Common myeloid progenitor, CD34-positive (primary cell): ENCODE results near the gene MYO10. TPM values are rescaled to one million over a fixed set of nuclear protein-coding genes. Genes with fewer than 3 reads are reported as not detected.
"Not testable (repeated sequence)": the region's sequence is repeated elsewhere in the genome, so short reads cannot be mapped to it uniquely, and the experiment has no call there.

ENCODE experiments used
- CTCF ChIA-PET: fragments of 350-600 bp; sonication (Branson Sonifier 250); formaldehyde crosslinking; loops from one replicate; lab custom pipeline; 2021; ENCODE audit warnings: antibody characterized with exemption; lab: Charles Lee
- POLR2A ChIA-PET: fragments of 350-600 bp; sonication (Branson Sonifier 250); formaldehyde crosslinking; loops from one replicate; lab custom pipeline; 2021; ENCODE audit warnings: antibody characterized with exemption; lab: Charles Lee
- DNase-seq, 3 donors: peaks; one replicate each; pipeline versions ENCODE4 v3.0.0 to v3.0.0-alpha.2; 2013
- H3K27ac ChIP-seq, 2 experiments: 1 replicate in 1 of 2; 2 replicates in 1 of 2; pipeline ENCODE4 v1.7.0; 2013; ENCODE audit warnings: inconsistent platforms in 2 of 2, low read length in 2 of 2, mild to moderate bottlenecking in 2 of 2, low read depth in 1 of 2, moderate library complexity in 1 of 2; ENCODE audit not compliant: severe bottlenecking in 2 of 2, insufficient read depth in 1 of 2, poor library complexity in 1 of 2
- H3K27me3 ChIP-seq, 5 experiments: replicated peaks in 2 of 5; 1 replicate in 3 of 5; 2 replicates in 2 of 5; pipeline versions ENCODE4 v1.6.1 to v1.7.0; 2013; ENCODE audit warnings: low read length in 4 of 5, mild to moderate bottlenecking in 2 of 5, moderate library complexity in 2 of 5, inconsistent platforms in 1 of 5; ENCODE audit not compliant: insufficient read depth in 5 of 5, control insufficient read depth in 4 of 5
- H3K36me3 ChIP-seq, 4 experiments: 1 replicate in 2 of 4; 2 replicates in 2 of 4; pipeline versions ENCODE4 v1.6.1 to v1.7.0; 2013; ENCODE audit warnings: low read length in 3 of 4, control low read depth in 1 of 4, mild to moderate bottlenecking in 1 of 4; ENCODE audit not compliant: control insufficient read depth in 4 of 4, insufficient read depth in 4 of 4
- H3K4me1 ChIP-seq, 4 experiments: 1 replicate in 3 of 4; 2 replicates in 1 of 4; pipeline versions ENCODE4 v1.6.1 to v1.7.1; 2013; ENCODE audit warnings: low read length in 3 of 4, mild to moderate bottlenecking in 3 of 4, control low read depth in 1 of 4, inconsistent platforms in 1 of 4, moderate library complexity in 1 of 4; ENCODE audit not compliant: control insufficient read depth in 4 of 4, insufficient read depth in 4 of 4; ENCODE audit errors: control extremely low read depth in 1 of 4
- H3K4me3 ChIP-seq, 7 experiments: 1 replicate in 4 of 7; 2 replicates in 3 of 7; pipeline versions ENCODE4 v1.5.1 to v1.7.0; 2013; ENCODE audit warnings: mild to moderate bottlenecking in 7 of 7, low read length in 6 of 7, moderate library complexity in 6 of 7, inconsistent platforms in 2 of 7, low read depth in 2 of 7, control low read depth in 1 of 7; ENCODE audit not compliant: insufficient read depth in 4 of 7, control insufficient read depth in 1 of 7; ENCODE audit errors: extremely low read depth in 1 of 7
- H3K9me3 ChIP-seq, 5 experiments: 1 replicate in 4 of 5; 2 replicates in 1 of 5; pipeline versions ENCODE4 v1.6.1 to v1.7.1; 2013; ENCODE audit warnings: low read length in 4 of 5, mild to moderate bottlenecking in 2 of 5, inconsistent platforms in 1 of 5, low read depth in 1 of 5, moderate library complexity in 1 of 5; ENCODE audit not compliant: control insufficient read depth in 4 of 5, insufficient read depth in 2 of 5; ENCODE audit errors: control extremely low read depth in 1 of 5
- WGBS: methylation state at CpG from one replicate; pipeline ENCODE4 v1.1.5; 2013; ENCODE audit not compliant: insufficient coverage; 5-methylcytosine and 5-hydroxymethylcytosine counted together
- polyA plus RNA-seq: library from polyadenylated mRNA; unstranded; fragments of 120-200 nt; gene quantifications from one replicate; pipeline ENCODE4 v1.2.1, GENCODE V29; 2013

The MYO10 gene
- polyA plus RNA-seq, result 0.18 TPM

DNA sequence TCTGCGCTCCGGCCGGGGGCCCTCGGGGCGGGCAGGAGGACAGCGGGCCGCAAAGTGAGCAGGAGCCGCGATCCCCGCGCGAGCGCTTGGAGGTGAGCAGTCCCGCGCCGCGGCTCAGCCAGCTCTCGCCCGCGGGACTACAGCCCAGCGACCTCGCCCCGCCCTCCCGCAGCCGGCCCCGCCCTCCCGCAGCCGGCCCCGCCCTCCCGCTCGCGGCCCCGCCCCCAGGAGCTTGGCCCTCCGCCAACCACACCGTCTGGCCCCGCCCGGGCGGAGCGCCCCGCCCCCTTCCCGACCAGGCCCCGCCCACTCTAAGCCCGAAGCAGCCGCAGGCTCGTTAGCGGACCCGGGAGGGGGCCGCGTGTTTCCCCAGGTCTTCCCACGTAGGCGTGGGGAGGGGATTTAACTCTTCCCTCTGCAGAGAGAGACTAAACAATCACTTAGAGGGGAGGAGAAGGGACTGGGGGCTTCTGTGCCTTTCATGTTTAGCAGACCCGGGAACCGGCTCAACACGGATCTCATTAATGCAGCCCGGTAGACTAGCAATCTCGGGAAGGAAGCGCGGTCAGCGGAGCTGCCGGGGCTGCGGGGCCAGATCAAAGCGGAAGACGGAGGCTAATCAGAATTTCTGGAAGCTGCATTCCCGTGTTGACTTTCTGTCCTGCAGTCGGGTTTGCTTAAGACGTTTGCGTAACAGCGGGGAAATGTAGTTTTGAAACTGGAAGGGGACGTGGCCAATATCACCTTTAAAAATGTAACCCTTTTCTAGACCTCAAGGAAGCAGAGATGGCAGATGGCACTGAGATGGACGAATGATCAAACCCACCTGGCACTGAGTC lies at the start of gene MYO10:
TSS of gene MYO10 (minus strand) at position 139 of the 839 bp plus-strand sequence. CDS start 480 bp downstream, outside the sequence.
- Histone ChIP-seq H3K9me3 (no peaks in the 10 kb centered on the region), H3K27me3 (peaks cover 4 to 84% (median 59%) of the 10 kb centered on the region in 5 experiments), H3K4me3 (peak within 1 kb of the TSS; percentile 41 to 81 (median 73)), H3K36me3 (no peaks in the 10 kb centered on the region), H3K4me1 (peaks cover 4 to 21% (median 19%) of the 10 kb centered on the region in 4 experiments), H3K27ac (no peak within 1 kb of the TSS)
- 0% methylated on average over 30 of the region's 70 CpGs for WGBS
- POLR2A ChIA-PET, result no interaction called here
- CTCF ChIA-PET, result interaction anchor here (1.2 to 2.8 kb wide), 3 partner anchors 195 to 255 kb away, joined by 3 to 18 read pairs (median 6); no protein-coding TSS in a partner anchor
- DNase-seq, result peak; percentile 53 to 80 (median 73)

DNA sequence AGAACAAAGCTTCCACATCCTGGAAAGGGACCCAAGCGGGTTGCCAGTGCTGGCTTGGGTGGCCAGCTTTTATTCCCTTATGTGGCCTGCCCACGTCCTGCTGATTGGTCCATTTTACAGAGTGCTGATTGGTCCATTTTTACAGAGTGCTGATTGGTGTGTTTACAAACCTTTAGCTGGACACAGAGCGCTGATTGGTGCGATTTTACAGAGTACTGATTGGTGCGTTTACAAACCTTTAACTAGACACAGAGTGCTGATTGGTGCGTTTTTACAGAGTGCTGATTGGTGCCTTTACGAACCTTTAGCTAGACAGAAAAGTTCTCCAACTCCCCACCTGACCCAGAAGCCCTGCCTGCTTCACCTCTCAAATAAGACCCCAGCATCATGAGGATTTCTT lies 49.2 kb upstream of the MYO10 start:
- H3K27ac ChIP-seq, DNase-seq, H3K4me3 ChIP-seq, H3K4me1 ChIP-seq, POLR2A ChIA-PET, H3K9me3 ChIP-seq, H3K36me3 ChIP-seq: not testable (repeated sequence)
- 99% methylated on average over 7 of the region's 7 CpGs for WGBS
- CTCF ChIA-PET, result interaction anchor here (1.4 to 2.3 kb wide), 3 partner anchors 9 to 205 kb away, joined by 3 to 5 read pairs (median 4); no protein-coding TSS in a partner anchor
- peaks cover 0 to 49% (median 15%) of the 10 kb centered on the region in 5 experiments for H3K27me3 ChIP-seq

DNA sequence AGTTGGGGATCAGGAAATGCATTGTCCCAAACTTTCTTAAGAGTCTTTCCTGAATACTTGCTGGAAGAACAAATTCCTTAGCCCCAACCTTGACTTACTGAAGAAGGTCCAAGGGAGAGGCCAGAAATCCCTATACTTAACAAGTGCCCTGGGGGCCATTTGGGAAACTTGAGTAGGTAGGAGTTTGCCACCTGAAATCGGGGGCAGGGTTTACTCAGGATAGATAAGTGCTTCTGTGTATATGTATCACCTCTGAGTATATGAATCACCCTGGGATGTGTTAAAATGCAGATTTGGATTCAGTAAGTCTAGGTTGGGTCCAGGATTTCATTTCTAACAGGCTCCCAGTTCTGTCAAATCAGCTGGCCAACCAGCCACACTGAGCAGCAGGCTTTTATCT lies 47.9 kb upstream of the MYO10 start:
- POLR2A ChIA-PET, result no interaction called here
- Histone ChIP-seq H3K4me1 (no peaks in the 10 kb centered on the region), H3K4me3 (no peak overlapping the region), H3K9me3 (peaks cover 0 to 9% (median 0%) of the 10 kb centered on the region in 5 experiments), H3K27me3 (peaks cover 0 to 45% (median 13%) of the 10 kb centered on the region in 5 experiments), H3K27ac (no peak overlapping the region), H3K36me3 (no peaks in the 10 kb centered on the region)
- no peak for DNase-seq
- 100% methylated on average over 1 of the region's 1 CpG for WGBS
- CTCF ChIA-PET, result interaction anchor here (2.0 kb wide), 1 partner anchor 206 kb away, joined by 4 read pairs; no protein-coding TSS in a partner anchor

DNA sequence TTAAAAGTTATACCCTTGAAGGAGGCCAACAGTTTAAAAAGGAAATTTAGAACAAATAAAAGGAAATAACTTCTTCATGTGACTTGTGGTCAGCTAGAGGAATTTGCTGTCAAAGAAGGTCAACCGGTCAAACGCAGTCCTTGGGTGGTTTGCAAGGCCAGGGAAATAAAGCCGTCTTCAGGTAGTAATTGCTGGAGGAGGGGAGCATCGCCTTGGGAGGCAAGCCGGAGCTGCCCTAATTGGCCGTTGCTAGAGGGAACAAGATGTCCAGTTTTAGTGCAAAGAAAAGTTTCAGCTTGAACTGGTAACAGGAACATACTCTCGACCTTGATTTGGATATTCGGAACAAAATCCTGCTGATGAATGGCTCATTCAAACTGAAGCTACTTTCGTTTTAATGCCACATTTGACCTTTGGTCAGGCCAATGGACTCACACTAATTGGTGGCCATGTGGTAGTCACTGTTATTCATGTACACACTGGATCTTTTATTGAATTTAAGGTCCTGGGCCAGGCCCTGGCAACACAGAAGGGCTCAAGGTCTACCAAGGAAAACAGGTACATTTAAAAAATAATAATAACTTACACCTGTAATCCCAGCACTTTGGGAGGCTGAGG lies 47.0 kb upstream of the MYO10 start:
- POLR2A ChIA-PET, result no interaction called here
- Histone ChIP-seq H3K36me3 (no peaks in the 10 kb centered on the region), H3K4me1 (no peaks in the 10 kb centered on the region), H3K27me3 (peaks cover 0 to 44% (median 13%) of the 10 kb centered on the region in 5 experiments), H3K27ac (no peak overlapping the region), H3K9me3 (peaks cover 0 to 9% (median 0%) of the 10 kb centered on the region in 5 experiments), H3K4me3 (no peak overlapping the region)
- CTCF ChIA-PET, result no interaction called here
- 92% methylated on average over 9 of the region's 9 CpGs for WGBS
- DNase-seq, result no peak

DNA sequence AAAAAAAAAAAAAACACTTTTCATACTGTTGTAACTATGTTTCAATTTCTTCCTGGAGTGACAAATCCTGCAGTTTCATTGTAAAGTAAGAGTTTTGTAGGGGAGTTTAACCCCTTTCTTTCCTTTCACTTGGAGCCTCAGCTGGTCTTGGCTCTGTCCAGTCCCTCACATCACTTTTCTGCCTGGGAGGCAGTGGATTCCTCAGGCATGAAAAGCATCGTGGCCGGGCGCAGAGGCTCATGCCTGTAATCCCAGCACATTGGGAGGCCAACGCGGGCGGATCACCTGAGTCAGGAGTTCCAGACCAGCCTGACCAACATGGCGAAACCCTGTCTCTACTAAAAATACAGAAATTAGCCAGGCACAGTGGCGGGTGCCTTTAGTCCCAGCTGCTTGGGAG lies 45.6 kb upstream of the MYO10 start:
- WGBS, result 95% methylated on average over 4 of the region's 8 CpGs
- no peak overlapping the region for H3K27ac ChIP-seq
- CTCF ChIA-PET, result no interaction called here
- H3K4me3 ChIP-seq, result no peak overlapping the region
- peaks cover 0 to 9% (median 0%) of the 10 kb centered on the region in 5 experiments for H3K9me3 ChIP-seq
- POLR2A ChIA-PET, result interaction anchor here (0.6 kb wide), 1 partner anchor 38 kb away, joined by 6 read pairs; no protein-coding TSS in a partner anchor
- no peaks in the 10 kb centered on the region for H3K36me3 ChIP-seq
- peaks cover 0 to 33% (median 11%) of the 10 kb centered on the region in 5 experiments for H3K27me3 ChIP-seq
- no peak for DNase-seq
- no peaks in the 10 kb centered on the region for H3K4me1 ChIP-seq

DNA sequence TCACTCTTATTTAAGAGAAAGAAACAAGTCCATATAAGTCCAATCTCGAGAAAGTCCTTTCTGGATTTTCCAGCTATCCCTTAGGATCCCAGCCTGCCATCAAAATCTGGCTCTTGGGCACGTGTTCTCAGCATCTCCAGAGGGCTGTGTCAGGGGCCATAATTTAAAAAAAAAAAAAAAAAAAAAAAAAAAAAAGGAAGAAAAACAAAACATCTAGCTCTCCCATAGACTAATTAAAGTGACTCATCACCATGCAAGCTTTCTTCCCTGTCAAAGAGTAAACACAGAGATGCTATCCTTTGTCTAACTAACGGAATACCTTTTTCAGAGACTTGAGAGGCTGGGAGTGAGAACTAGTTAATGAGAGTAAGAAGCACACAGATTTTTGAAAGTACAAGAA lies 44.9 kb upstream of the MYO10 start:
- POLR2A ChIA-PET, result interaction anchor here (0.7 kb wide), 1 partner anchor 22 kb away, joined by 3 read pairs; no protein-coding TSS in a partner anchor
- DNase-seq, result no peak
- Histone ChIP-seq H3K27ac (no peak overlapping the region), H3K4me1 (no peaks in the 10 kb centered on the region), H3K36me3 (no peaks in the 10 kb centered on the region), H3K4me3 (no peak overlapping the region), H3K27me3 (peaks cover 0 to 25% (median 8%) of the 10 kb centered on the region in 5 experiments), H3K9me3 (peaks cover 0 to 9% (median 0%) of the 10 kb centered on the region in 5 experiments)
- WGBS, result no CpG with 5 or more reads among the region's 3 CpGs
- CTCF ChIA-PET, result no interaction called here
